ENCODE results near the gene PLXNA1. TPM values are rescaled to one million over a fixed set of nuclear protein-coding genes. Genes with fewer than 3 reads are reported as not detected.

PLXNA1 gene
- total and polyA plus RNA-seq, 2 of the 8 experiments (the other 6 are each of a cell fraction or from before 2014, with no cell fraction given) = 47.5 to 54.9 TPM

GRCh38 chr3:126947429-126947828 lies 35.5 kb upstream of the PLXNA1 start:
- WGBS, 2 experiments (ENCODE audit: extremely low coverage in 1 of 2, insufficient coverage in 1 of 2, insufficient read length in 1 of 2, insufficient replicate concordance in 2 of 2, low coverage in 1 of 2, low lambda C conversion rate in 2 of 2, missing lambda C conversion rate in 1 of 2) = 75% methylated on average over 8 of the region's 8 CpGs; no CpG with 5 or more reads in 1 of the 2 experiments
- H4K8ac ChIP-seq (ENCODE audit: extremely low read depth, insufficient read depth, low read length) = no peak overlapping the region
- no peak overlapping the region for H2AFZ ChIP-seq (ENCODE audit: low read length)
- peaks cover 0 to 4% of the 10 kb centered on the region in 2 experiments for H4K20me1 ChIP-seq (replicated peaks in 1 of 2; ENCODE audit: control insufficient read depth in 1 of 2, insufficient read depth in 2 of 2, low read length in 2 of 2)
- no peaks in the 10 kb centered on the region for H3K9me3 ChIP-seq (ENCODE audit: insufficient read depth in 2 of 2, low read depth in 1 of 2, low read length in 1 of 2)
- H4K91ac ChIP-seq (replicated peaks; ENCODE audit: insufficient read length, low read length) = no peak overlapping the region
- FAIRE-seq (no peak), DNase-seq (ENCODE audit: low read depth in 1 of 2, low spot score in 2 of 2) (no peak)
- H3K4me3 ChIP-seq (ENCODE audit: extremely low read depth in 1 of 4, insufficient read depth in 2 of 4, low read depth in 3 of 4, low read length in 4 of 4) = no peak overlapping the region
- no peaks in the 10 kb centered on the region for H3K4me1 ChIP-seq (replicated peaks in 1 of 4; ENCODE audit: control insufficient read depth in 3 of 4, insufficient read depth in 4 of 4, low read length in 3 of 4)
- H3K27me3 ChIP-seq (replicated peaks in 1 of 4; ENCODE audit: control insufficient read depth in 3 of 4, extremely low read depth in 1 of 4, insufficient read depth in 3 of 4, low read length in 3 of 4) = no peaks in the 10 kb centered on the region
- ChIA-PET POLR2A (ENCODE audit: partially characterized antibody) (no interaction called here), CTCF (ENCODE audit: partially characterized antibody) (interaction anchor here (1.0 to 5.0 kb wide), 8 partner anchors 9 to 210 kb away, joined by 3 to 24 read pairs (median 4); no protein-coding TSS in a partner anchor)
- no peak overlapping the region for H3K9ac ChIP-seq (replicated peaks in 1 of 4; ENCODE audit: extremely low read depth in 1 of 4, low read depth in 3 of 4, low read length in 3 of 4)
- no peaks in the 10 kb centered on the region for H3K79me2 ChIP-seq (ENCODE audit: control insufficient read depth in 1 of 2, insufficient read depth in 2 of 2, low read length in 2 of 2)
- H3K27ac ChIP-seq (ENCODE audit: low read depth, low read length) = no peak overlapping the region
- no peak overlapping the region for H3K4me2 ChIP-seq (ENCODE audit: insufficient read depth in 1 of 2, low read depth in 2 of 2, low read length in 2 of 2)
- H3K56ac ChIP-seq (replicated peaks; ENCODE audit: insufficient read length, low read depth, low read length) = no peak overlapping the region
- no peak overlapping the region for H3K14ac ChIP-seq (ENCODE audit: insufficient read length)
- no peaks in the 10 kb centered on the region for H3K79me1 ChIP-seq (ENCODE audit: low read depth, low read length)
- H3K4ac ChIP-seq (replicated peaks; ENCODE audit: insufficient read length, low read depth, low read length) = no peak overlapping the region
- no peak overlapping the region for H3K18ac ChIP-seq (ENCODE audit: extremely low read depth, low read length)
- H3K36me3 ChIP-seq (ENCODE audit: control insufficient read depth in 2 of 4, insufficient read depth in 4 of 4, low read length in 3 of 4) = no peaks in the 10 kb centered on the region
- no peak overlapping the region for H2BK15ac ChIP-seq (ENCODE audit: low read length)
- H4K5ac ChIP-seq (ENCODE audit: insufficient read length, low read depth, low read length) = no peak overlapping the region
- no peaks in the 10 kb centered on the region for H3K23me2 ChIP-seq (ENCODE audit: low read depth, low read length)
- H2BK5ac ChIP-seq (ENCODE audit: low read depth, low read length) = no peak overlapping the region
- no peak overlapping the region for H2BK120ac ChIP-seq (replicated peaks; ENCODE audit: low read depth, low read length)
- H2AK5ac ChIP-seq (ENCODE audit: low read depth, low read length) = no peak overlapping the region
- no peak overlapping the region for H3K23ac ChIP-seq (ENCODE audit: insufficient read length)
- H2BK20ac ChIP-seq (ENCODE audit: low read length) = no peak overlapping the region
- H2BK12ac ChIP-seq (ENCODE audit: low read depth, low read length) = no peak overlapping the region
- TF ChIP-seq RFX5 (IDR thresholded peaks at IDR 0.05; ENCODE audit: borderline replicate concordance, low read depth, low read length) (no peak), SAP30 (IDR thresholded peaks at IDR 0.05; ENCODE audit: insufficient read depth, insufficient replicate concordance, low read length) (no peak), RAD21 (IDR thresholded peaks at IDR 0.05 in 1 of 2, conservative IDR thresholded peaks at IDR 0.05 in 1 of 2; ENCODE audit: low read depth in 2 of 2, low read length in 2 of 2) (no peak), KDM4A (IDR thresholded peaks at IDR 0.05; ENCODE audit: low read depth, low read length, severe bottlenecking) (no peak), CREB1 (IDR thresholded peaks at IDR 0.05) (no peak), ATF2 (IDR thresholded peaks at IDR 0.05; ENCODE audit: low read length) (no peak), NRF1 (IDR thresholded peaks at IDR 0.05; ENCODE audit: low read depth, low read length) (no peak), CHD1 (IDR thresholded peaks at IDR 0.05; ENCODE audit: low read depth, low read length) (no peak), CTBP2 (IDR thresholded peaks at IDR 0.05; ENCODE audit: borderline replicate concordance, insufficient read depth, insufficient read length, low read length) (no peak), RXRA (IDR thresholded peaks at IDR 0.05; ENCODE audit: insufficient read depth, low read depth, low read length) (no peak), FOSL1 (IDR thresholded peaks at IDR 0.05; ENCODE audit: insufficient read depth, low read depth, low read length) (no peak), SIN3A (conservative IDR thresholded peaks at IDR 0.05 in 1 of 2, IDR thresholded peaks at IDR 0.05 in 1 of 2; ENCODE audit: low read depth in 1 of 2, low read length in 2 of 2) (no peak)

All from H1 (cell line).